GM18870 (cell line): ENCODE results near the gene NEUROD2.

Source experiments
- ATAC-seq: cut with Tn5 transposase; IDR thresholded peaks from one replicate; pipeline ENCODE4 v1.9.1; 2021; ENCODE audit warnings: moderate library complexity; ENCODE audit not compliant: unreplicated experiment

NEUROD2 gene

DNA sequence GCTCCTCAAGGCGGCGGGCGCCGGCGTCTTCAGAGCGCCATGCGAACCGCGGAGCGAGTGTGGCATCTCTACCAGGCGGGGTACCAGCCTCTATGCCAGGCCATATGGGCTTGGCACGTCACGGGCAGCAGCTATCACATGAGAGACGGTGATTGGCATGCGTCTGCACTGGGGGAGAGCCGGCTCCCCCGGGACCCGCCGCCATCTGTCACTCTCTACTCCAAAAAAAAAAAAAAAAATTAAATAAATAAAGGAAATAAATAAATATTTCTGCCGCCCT, at the start of gene NEUROD2:
NEUROD2 (minus strand) TSS at position 70 of the 280 bp plus-strand sequence. CDS start 1,321 bp downstream, outside the sequence.
- no peak for ATAC-seq

- no peak for ATAC-seq
Measured at GRCh38 chr17:39655105-39655504, 47.4 kb upstream of the NEUROD2 start.

DNA sequence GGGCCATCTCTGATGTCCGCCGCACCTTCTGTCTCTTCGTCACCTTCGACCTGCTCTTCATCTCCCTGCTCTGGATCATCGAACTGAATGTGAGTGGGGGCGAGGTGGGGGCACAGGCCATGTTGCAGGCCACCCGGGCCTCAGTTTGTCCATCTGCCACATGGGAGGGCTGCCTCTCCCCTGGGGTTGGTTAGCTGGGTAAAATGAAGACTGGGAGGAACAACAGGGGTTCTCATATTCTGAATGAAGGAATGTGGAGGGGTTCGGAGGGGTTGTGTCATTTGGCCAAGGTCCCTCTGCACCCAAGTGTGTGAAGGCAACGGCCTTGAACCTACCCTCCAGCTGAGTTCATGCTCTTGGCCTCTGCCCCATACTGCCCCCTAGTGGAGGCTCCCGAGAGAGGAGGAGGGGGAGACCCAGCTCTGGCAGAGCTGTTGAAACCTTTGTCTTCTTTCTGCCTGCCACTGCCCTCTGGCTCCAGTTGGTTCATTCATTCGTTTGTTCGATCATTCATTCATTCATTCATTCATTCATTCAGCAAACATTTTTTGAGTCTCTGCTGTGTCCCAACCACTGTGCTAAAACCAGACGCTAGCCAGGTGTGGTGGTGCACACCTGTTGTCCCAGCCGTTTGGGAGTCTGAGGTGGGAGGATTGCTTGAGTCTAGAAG, 46.1 kb upstream of the NEUROD2 start:
- ATAC-seq = no peak

DNA sequence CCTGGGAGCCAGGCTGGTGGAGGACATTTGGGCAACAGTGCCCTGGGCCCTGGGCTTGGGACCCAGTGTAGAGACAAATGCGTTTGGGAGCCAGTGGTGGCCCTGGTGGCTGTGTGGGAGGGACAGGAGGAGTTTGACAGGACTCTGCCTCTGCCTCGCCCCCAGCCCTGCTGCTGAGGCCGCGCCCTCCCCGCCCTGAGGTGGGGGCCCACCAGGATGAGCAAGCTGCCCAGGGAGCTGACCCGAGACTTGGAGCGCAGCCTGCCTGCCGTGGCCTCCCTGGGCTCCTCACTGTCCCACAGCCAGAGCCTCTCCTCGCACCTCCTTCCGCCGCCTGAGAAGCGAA, 45.6 kb upstream of the NEUROD2 start:
- no peak for ATAC-seq

- no peak for ATAC-seq
Measured at GRCh38 chr17:39652587-39653315, 45.0 kb upstream of the NEUROD2 start.

GRCh38 chr17:39651923-39652586, 44.3 kb upstream of the NEUROD2 start:
- no peak for ATAC-seq

DNA sequence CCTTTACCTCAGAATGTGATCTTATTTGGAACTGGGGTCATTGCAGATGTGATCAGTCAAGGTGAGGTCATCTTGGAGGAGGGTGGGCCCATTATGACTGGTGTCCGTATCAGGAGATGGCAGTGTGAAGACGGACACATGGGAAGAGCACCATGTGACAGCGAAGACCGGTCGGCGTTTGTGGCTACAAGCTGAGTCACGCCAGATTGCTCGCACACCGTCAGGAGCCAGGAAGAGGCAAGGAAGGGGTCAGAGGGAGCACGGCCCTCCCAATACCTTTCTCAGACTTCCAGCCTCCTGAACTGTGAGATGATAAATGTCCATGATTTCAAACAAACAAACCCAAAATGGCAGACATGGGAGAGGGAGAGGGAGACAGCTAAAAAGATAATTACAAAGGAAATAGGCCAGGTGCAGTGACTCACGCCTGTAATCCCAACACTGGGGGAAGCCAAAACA, 42.4 kb upstream of the NEUROD2 start:
- ATAC-seq = no peak

DNA sequence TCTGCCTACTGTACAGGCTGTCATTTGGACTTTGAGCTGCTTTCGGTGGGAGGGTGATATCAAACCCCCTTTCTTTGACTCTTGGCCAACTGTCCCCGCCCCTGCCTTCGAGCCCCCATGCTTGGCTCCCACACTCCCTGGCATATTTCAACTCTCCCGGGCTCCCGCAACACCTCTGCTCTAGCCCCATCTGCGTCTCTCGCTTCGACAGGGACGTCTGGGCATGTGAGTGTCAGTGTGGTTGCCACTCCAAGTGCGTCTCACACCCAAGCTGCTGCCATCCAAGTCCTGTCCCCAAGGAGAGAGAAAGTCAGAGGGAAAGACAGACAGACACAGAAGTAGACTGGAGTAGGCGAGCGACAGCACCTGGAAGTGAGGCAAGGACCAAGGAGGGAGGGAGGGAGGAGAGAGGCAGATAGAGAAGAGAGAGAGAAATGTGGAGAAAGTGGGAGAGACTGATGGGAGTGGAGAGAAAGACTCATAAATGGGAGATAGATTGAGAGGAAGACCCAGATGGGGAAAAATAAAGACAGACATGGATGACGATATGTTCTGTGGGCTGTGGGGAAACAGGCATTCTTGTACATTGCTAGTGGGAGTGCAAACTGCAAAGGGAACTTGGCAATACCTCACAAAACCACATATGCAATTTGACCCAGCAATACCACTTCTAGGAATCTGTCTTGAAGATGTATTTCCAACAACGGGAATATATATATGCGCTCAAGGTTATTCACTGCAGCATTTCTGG, 41.1 kb upstream of the NEUROD2 start:
- ATAC-seq = no peak

- ATAC-seq = no peak
Measured at GRCh38 chr17:39647256-39647655, 39.5 kb upstream of the NEUROD2 start.

DNA sequence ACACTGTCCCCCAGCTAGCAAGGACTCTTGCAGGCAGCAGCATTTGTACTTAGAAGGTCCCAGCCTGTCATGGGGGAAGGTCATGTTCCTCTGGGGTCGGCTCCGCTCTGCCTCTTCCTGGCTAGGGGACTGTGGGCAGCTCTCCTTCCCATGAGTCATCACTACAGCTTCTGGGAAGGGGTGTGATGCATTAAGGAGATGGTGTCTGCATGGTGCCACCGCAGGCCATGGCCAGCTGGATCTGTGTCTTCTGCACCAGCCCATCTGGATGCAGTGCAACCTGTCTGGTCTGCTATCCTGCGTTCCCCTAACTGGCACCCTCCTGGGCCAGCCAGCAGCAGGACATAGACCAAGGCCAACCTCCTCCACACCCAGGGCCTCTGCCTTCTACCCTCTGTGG, 35.6 kb upstream of the NEUROD2 start:
- ATAC-seq = no peak

- no peak for ATAC-seq
Measured at GRCh38 chr17:39642291-39643074, 34.8 kb upstream of the NEUROD2 start.

DNA sequence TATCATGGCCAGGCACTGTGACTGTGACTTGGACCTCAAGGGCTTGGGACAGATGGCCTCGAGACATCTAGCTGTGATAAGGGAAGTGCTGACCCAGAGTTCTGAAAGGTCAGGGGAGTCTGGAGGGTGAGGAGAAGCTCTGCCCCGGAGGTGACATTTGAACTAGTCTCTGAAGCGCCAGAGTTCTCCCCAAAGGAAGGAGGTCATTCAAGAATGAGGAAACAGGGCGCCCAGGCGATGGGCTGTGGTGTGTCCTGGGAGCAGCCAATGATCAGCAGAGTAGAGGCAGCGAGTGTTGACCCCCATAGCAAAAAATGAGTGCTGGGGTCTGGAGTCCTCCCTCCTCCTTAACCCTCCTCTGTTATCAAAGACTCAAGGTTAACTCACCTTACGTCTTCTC, 34.2 kb upstream of the NEUROD2 start:
- ATAC-seq = no peak

- no peak for ATAC-seq
Measured at GRCh38 chr17:39641097-39641496, 33.4 kb upstream of the NEUROD2 start.

DNA sequence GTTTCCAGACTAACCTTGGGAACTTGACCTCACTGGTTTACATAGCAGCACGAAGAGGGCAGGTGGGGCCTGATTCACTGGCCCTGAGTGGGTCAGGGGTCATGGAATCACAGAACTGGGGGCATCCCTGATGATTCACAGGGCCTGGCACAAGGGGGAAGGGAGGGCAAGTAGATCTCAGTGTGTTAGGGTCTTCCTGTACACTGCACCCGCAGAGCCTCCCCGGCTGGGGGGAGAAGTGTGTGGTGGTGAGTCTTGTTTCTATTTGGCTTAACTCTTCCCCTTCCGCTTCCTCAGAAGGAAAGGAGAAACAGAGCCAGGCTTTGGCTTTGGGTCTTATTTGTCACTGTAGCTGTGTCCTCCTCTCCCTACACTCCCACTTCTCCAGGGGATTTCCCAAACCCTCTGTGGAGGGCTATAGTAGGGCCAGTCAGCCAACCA, 32.9 kb upstream of the NEUROD2 start:
- ATAC-seq = no peak

DNA sequence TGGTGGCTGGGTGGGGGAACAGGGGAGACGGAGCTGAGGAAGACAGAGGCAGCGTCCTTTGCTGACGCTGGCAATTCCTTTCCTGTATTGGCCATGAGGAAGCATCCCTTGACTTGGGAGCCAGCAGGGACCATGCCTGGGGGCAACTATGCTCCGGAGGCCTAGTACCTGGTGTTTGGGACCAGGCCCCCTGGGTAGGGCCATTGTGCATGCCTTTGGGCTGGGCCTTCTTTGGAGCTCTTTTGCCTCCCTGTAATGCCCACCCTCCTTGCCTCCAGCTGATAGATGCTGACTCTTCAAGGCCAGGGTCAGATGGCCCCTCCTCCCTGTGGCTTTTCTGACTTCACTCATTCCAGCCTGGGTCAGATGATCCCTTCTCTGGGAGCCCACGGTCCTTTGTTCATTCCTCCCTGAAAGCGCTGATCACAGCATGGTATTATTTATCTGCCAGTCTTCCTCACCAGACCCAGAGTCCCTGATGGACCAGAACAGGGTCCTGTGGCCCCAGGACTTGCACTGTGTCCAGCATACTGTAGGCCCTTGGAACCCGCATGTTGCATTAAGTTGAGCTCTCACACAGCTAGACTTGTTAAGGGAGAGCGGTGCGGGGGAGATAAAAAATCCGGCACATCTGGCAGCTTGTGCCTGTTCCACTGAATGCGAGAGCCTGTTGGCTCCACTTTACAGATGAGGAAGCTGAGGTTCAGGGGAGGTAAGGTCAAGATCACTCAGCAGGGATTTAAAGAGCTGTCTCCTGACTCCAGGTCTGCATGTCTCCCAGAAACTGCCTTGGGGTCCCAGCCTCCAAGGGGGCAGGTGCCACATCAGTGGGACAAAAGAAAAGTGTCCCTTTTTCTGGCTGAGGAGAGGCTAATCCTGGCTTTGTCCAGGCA, 32.1 kb upstream of the NEUROD2 start:
- ATAC-seq = no peak

GRCh38 chr17:39639043-39639442, 31.3 kb upstream of the NEUROD2 start:
- no peak for ATAC-seq

- no peak for ATAC-seq
Measured at GRCh38 chr17:39638317-39638716, 30.6 kb upstream of the NEUROD2 start.

- ATAC-seq = no peak
Measured at GRCh38 chr17:39636927-39637736, 29.4 kb upstream of the NEUROD2 start, which contains the start of gene STARD3. Gene STARD3, plus strand, starts transcription at chr17:39637144. Its CDS starts 16,388 bp downstream, at chr17:39653532.

DNA sequence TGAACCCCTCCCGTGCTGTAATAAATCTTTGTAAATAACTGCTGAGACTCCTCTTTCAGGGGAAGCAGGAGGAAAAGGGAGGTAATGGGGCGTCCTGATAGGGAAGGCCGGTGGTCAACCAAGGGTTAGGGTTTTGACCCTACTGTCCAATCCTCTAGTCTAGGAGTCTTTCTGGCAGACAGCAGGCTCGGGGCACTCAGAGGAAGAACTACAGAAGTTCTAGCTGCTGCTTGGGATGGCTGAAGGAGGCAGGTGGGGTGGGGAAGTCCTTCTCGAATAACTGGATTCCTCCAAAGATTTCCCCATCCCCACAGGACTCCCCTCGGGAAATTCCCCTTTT, 28.8 kb upstream of the NEUROD2 start:
- ATAC-seq = no peak
